Activated T-helper 1 cell treated with anti-CD3 and anti-CD28 coated beads, Interleukin-12 subunit alpha, Interleukin-12 subunit beta, Interleukin-2, Interleukin-4 antibody, amounts not matched to agents 30 ng/mL and 10 ng/mL and 1 ng/mL, durations not matched to agents 14 hours and 24 hours and 36 hours (primary cell): ENCODE data around the gene PRRG4. TPM values are rescaled to one million over a fixed set of nuclear protein-coding genes. Genes with fewer than 3 reads are reported as not detected.
A peak's percentile ranks its signal among the peaks of the same experiment; 100 is the strongest.
"Not testable (repeated sequence)": the region's sequence is repeated elsewhere in the genome, so short reads cannot be mapped to it uniquely, and the experiment has no call there.

Experiments used
- DNase-seq: peaks from one replicate; pipeline ENCODE4 v3.0.0; 2021; ENCODE audit warnings: low spot score
- H3K27ac Mint-ChIP-seq: one replicate; pipeline ENCODE4 v1.8.0; 2021; ENCODE audit warnings: mild to moderate bottlenecking, mixed read lengths
- H3K27me3 Mint-ChIP-seq: one replicate; pipeline ENCODE4 v1.8.0; 2022; ENCODE audit warnings: mild to moderate bottlenecking, moderate library complexity, mixed read lengths; ENCODE audit not compliant: insufficient read depth
- H3K36me3 Mint-ChIP-seq: one replicate; pipeline ENCODE4 v1.8.0; 2021; ENCODE audit warnings: low read depth, mixed read lengths
- H3K4me1 Mint-ChIP-seq: one replicate; pipeline ENCODE4 v1.8.0; 2021; ENCODE audit warnings: low read depth, mixed read lengths
- H3K4me3 Mint-ChIP-seq: one replicate; pipeline ENCODE4 v1.8.0; 2021; ENCODE audit warnings: mild to moderate bottlenecking, moderate library complexity, mixed read lengths
- H3K9me3 Mint-ChIP-seq: one replicate; pipeline ENCODE4 v1.8.0; 2021; ENCODE audit warnings: mixed read lengths
- intact Hi-C: fragments of 100-400 bp; cut with micrococcal nuclease; formaldehyde crosslinking; loops from one replicate; pipeline ENCODE4 v1.15.1; 2024
- total RNA-seq: library from RNA; stranded (reverse); gene quantifications from 2 replicates; pipeline ENCODE4 v1.2.3, GENCODE V29; 2022

The PRRG4 gene
- total RNA-seq, result 0.83 and 0.91 TPM in 2 replicates

- DNase-seq, result peak; percentile 46
- peak within 1 kb of the TSS; percentile 90 for H3K4me3 Mint-ChIP-seq
- H3K36me3 Mint-ChIP-seq, result no peaks in the 10 kb centered on the region
- H3K4me1 Mint-ChIP-seq, result peaks cover 7% of the 10 kb centered on the region
- H3K27ac Mint-ChIP-seq, result peak within 1 kb of the TSS; percentile 82
- peaks cover 23% of the 10 kb centered on the region for H3K27me3 Mint-ChIP-seq
- no peaks in the 10 kb centered on the region for H3K9me3 Mint-ChIP-seq
- intact Hi-C loops, result loop anchor here (2.0 to 5.0 kb wide), 2 partner anchors 63 to 243 kb away; partner anchors contain the start of gene QSER1
These were observed at the start of gene PRRG4 for GRCh38 chr11:32829680-32830412. PRRG4 (plus strand) TSS chr11:32829927; CDS start chr11:32830530, 603 bp downstream.

GRCh38 chr11:32780839-32781238, 48.9 kb upstream of the PRRG4 start:
- H3K36me3 Mint-ChIP-seq, H3K4me3 Mint-ChIP-seq, DNase-seq, H3K9me3 Mint-ChIP-seq, intact Hi-C loops, H3K4me1 Mint-ChIP-seq, H3K27ac Mint-ChIP-seq: not testable (repeated sequence)
- peaks cover 12% of the 10 kb centered on the region for H3K27me3 Mint-ChIP-seq

- no peak overlapping the region for H3K4me3 Mint-ChIP-seq
- intact Hi-C loops, result no loop called here
- no peak overlapping the region for H3K27ac Mint-ChIP-seq
- H3K4me1 Mint-ChIP-seq, result no peaks in the 10 kb centered on the region
- no peaks in the 10 kb centered on the region for H3K36me3 Mint-ChIP-seq
- peaks cover 5% of the 10 kb centered on the region for H3K27me3 Mint-ChIP-seq
- H3K9me3 Mint-ChIP-seq, result no peaks in the 10 kb centered on the region
- no peak for DNase-seq
These were observed 48.0 kb upstream of the PRRG4 start for GRCh38 chr11:32781721-32782120.

- no peak overlapping the region for H3K27ac Mint-ChIP-seq
- H3K9me3 Mint-ChIP-seq, result no peaks in the 10 kb centered on the region
- intact Hi-C loops, result no loop called here
- peaks cover 14% of the 10 kb centered on the region for H3K27me3 Mint-ChIP-seq
- no peak overlapping the region for H3K4me3 Mint-ChIP-seq
- H3K36me3 Mint-ChIP-seq, result no peaks in the 10 kb centered on the region
- no peaks in the 10 kb centered on the region for H3K4me1 Mint-ChIP-seq
- no peak for DNase-seq
These were observed 44.5 kb upstream of the PRRG4 start for GRCh38 chr11:32785262-32785661.

- DNase-seq, result no peak
- H3K4me1 Mint-ChIP-seq, result no peaks in the 10 kb centered on the region
- H3K27ac Mint-ChIP-seq, result no peak overlapping the region
- H3K36me3 Mint-ChIP-seq, result no peaks in the 10 kb centered on the region
- no peaks in the 10 kb centered on the region for H3K9me3 Mint-ChIP-seq
- H3K4me3 Mint-ChIP-seq, result no peak overlapping the region
- intact Hi-C loops, result no loop called here
- H3K27me3 Mint-ChIP-seq, result peaks cover 22% of the 10 kb centered on the region
These were observed 42.9 kb upstream of the PRRG4 start for GRCh38 chr11:32786811-32787210.

GRCh38 chr11:32790916-32791315, 38.8 kb upstream of the PRRG4 start:
- Mint-ChIP-seq H3K36me3 (no peaks in the 10 kb centered on the region), H3K27me3 (peaks cover 23% of the 10 kb centered on the region), H3K27ac (no peak overlapping the region), H3K9me3 (no peaks in the 10 kb centered on the region), H3K4me1 (peaks cover 6% of the 10 kb centered on the region), H3K4me3 (no peak overlapping the region)
- intact Hi-C loops, result loop anchor here (5.0 kb wide), 1 partner anchor 349 kb away; no protein-coding TSS in a partner anchor
- DNase-seq, result no peak

- Mint-ChIP-seq H3K4me3 (no peak overlapping the region), H3K9me3 (no peaks in the 10 kb centered on the region), H3K27ac (no peak overlapping the region), H3K4me1 (peaks cover 6% of the 10 kb centered on the region), H3K36me3 (no peaks in the 10 kb centered on the region), H3K27me3 (peaks cover 21% of the 10 kb centered on the region)
- intact Hi-C loops, result loop anchor here (2.0 to 5.0 kb wide), 2 partner anchors 44 to 350 kb away; no protein-coding TSS in a partner anchor
- DNase-seq, result no peak
These were observed 37.4 kb upstream of the PRRG4 start for GRCh38 chr11:32792111-32792947.

- H3K9me3 Mint-ChIP-seq, result no peaks in the 10 kb centered on the region
- no peaks in the 10 kb centered on the region for H3K36me3 Mint-ChIP-seq
- H3K4me3 Mint-ChIP-seq, result no peak overlapping the region
- peaks cover 21% of the 10 kb centered on the region for H3K27me3 Mint-ChIP-seq
- intact Hi-C loops, result loop anchor here (1.0 to 5.0 kb wide), 5 partner anchors 44 to 470 kb away; no protein-coding TSS in a partner anchor
- H3K4me1 Mint-ChIP-seq, result peaks cover 6% of the 10 kb centered on the region
- DNase-seq, result peak; percentile 30
- no peak overlapping the region for H3K27ac Mint-ChIP-seq
These were observed 36.7 kb upstream of the PRRG4 start for GRCh38 chr11:32792948-32793475.

- DNase-seq, result no peak
- Mint-ChIP-seq H3K9me3 (no peaks in the 10 kb centered on the region), H3K36me3 (no peaks in the 10 kb centered on the region), H3K27ac (no peak within 1 kb of the TSS), H3K27me3 (peaks cover 15% of the 10 kb centered on the region), H3K4me3 (no peak within 1 kb of the TSS), H3K4me1 (peaks cover 6% of the 10 kb centered on the region)
- intact Hi-C loops, result loop anchor here (5.0 kb wide), 1 partner anchor 352 kb away; no protein-coding TSS in a partner anchor
These were observed 35.3 kb upstream of the PRRG4 start, which contains the start of gene CCDC73 for GRCh38 chr11:32794439-32794838. CCDC73 (minus strand) TSS chr11:32794662; CDS start chr11:32760243, 34,419 bp downstream.

- H3K36me3 Mint-ChIP-seq, result no peaks in the 10 kb centered on the region
- H3K27me3 Mint-ChIP-seq, result peaks cover 12% of the 10 kb centered on the region
- peaks cover 6% of the 10 kb centered on the region for H3K4me1 Mint-ChIP-seq
- no peak overlapping the region for H3K27ac Mint-ChIP-seq
- H3K9me3 Mint-ChIP-seq, result no peaks in the 10 kb centered on the region
- DNase-seq, result no peak
- H3K4me3 Mint-ChIP-seq, result no peak overlapping the region
- intact Hi-C loops, result no loop called here
These were observed 33.3 kb upstream of the PRRG4 start for GRCh38 chr11:32796425-32796824.

GRCh38 chr11:32809313-32809712, 20.4 kb upstream of the PRRG4 start:
- H3K27me3 Mint-ChIP-seq, result peaks cover 10% of the 10 kb centered on the region
- no peak overlapping the region for H3K4me3 Mint-ChIP-seq
- no peaks in the 10 kb centered on the region for H3K36me3 Mint-ChIP-seq
- H3K9me3 Mint-ChIP-seq, result no peaks in the 10 kb centered on the region
- DNase-seq, result peak; percentile 12
- intact Hi-C loops, result loop anchor here (1.0 to 5.0 kb wide), 2 partner anchors 153 to 256 kb away; no protein-coding TSS in a partner anchor
- H3K27ac Mint-ChIP-seq, result no peak overlapping the region
- no peaks in the 10 kb centered on the region for H3K4me1 Mint-ChIP-seq

- intact Hi-C loops, result no loop called here
- Mint-ChIP-seq H3K9me3 (no peaks in the 10 kb centered on the region), H3K4me3 (no peak overlapping the region), H3K4me1 (peaks cover 9% of the 10 kb centered on the region), H3K27me3 (peaks cover 7% of the 10 kb centered on the region), H3K36me3 (no peaks in the 10 kb centered on the region), H3K27ac (no peak overlapping the region)
- DNase-seq, result no peak
These were observed 12.4 kb upstream of the PRRG4 start for GRCh38 chr11:32817181-32817851.
